ENCODE data around the gene ATP5ME.

The ATP5ME gene

GRCh38 chr4:684623-685327, 10.7 kb upstream of the ATP5ME start:
- DNase-seq (ENCODE audit: extremely low read depth in 1 of 2, low read depth in 1 of 2): no peak

- no peak for DNase-seq (ENCODE audit: extremely low read depth in 1 of 2, low read depth in 1 of 2)
Observed at GRCh38 chr4:683982-684622, 10.0 kb upstream of the ATP5ME start.

GRCh38 chr4:683247-683897, 9.3 kb upstream of the ATP5ME start:
- DNase-seq (ENCODE audit: extremely low read depth in 1 of 2, low read depth in 1 of 2): no peak

GRCh38 chr4:682490-683172, 8.6 kb upstream of the ATP5ME start:
- no peak for DNase-seq (ENCODE audit: extremely low read depth in 1 of 2, low read depth in 1 of 2)

- no peak for DNase-seq (ENCODE audit: extremely low read depth in 1 of 2, low read depth in 1 of 2)
Observed at GRCh38 chr4:681736-682451, 7.8 kb upstream of the ATP5ME start.

GRCh38 chr4:680928-681645, 7.0 kb upstream of the ATP5ME start:
- DNase-seq (ENCODE audit: extremely low read depth in 1 of 2, low read depth in 1 of 2): no peak

- no peak for DNase-seq (ENCODE audit: extremely low read depth in 1 of 2, low read depth in 1 of 2)
Observed at GRCh38 chr4:680551-680927, 6.5 kb upstream of the ATP5ME start.

- no peak for DNase-seq (ENCODE audit: extremely low read depth in 1 of 2, low read depth in 1 of 2)
Observed at GRCh38 chr4:680091-680490, 6.0 kb upstream of the ATP5ME start.

GRCh38 chr4:679629-680028, 5.6 kb upstream of the ATP5ME start:
- no peak for DNase-seq (ENCODE audit: extremely low read depth in 1 of 2, low read depth in 1 of 2)

GRCh38 chr4:679104-679481, 5.0 kb upstream of the ATP5ME start:
- no peak for DNase-seq (ENCODE audit: extremely low read depth in 1 of 2, low read depth in 1 of 2)

- DNase-seq (ENCODE audit: extremely low read depth in 1 of 2, low read depth in 1 of 2): no peak
Observed at GRCh38 chr4:678331-679103, 4.4 kb upstream of the ATP5ME start.

- no peak for DNase-seq (ENCODE audit: extremely low read depth in 1 of 2, low read depth in 1 of 2)
Observed at GRCh38 chr4:677431-678293, 3.6 kb upstream of the ATP5ME start.

GRCh38 chr4:676871-677235, 2.8 kb upstream of the ATP5ME start:
- DNase-seq (ENCODE audit: extremely low read depth in 1 of 2, low read depth in 1 of 2): no peak

GRCh38 chr4:675980-676870, 2.1 kb upstream of the ATP5ME start:
- no peak for DNase-seq (ENCODE audit: extremely low read depth in 1 of 2, low read depth in 1 of 2)

GRCh38 chr4:675036-675882, 1.2 kb upstream of the ATP5ME start:
- DNase-seq (ENCODE audit: extremely low read depth in 1 of 2, low read depth in 1 of 2): no peak

- no peak for DNase-seq (ENCODE audit: extremely low read depth in 1 of 2, low read depth in 1 of 2)
Observed at GRCh38 chr4:673349-674091, 556 bp downstream of the ATP5ME start.
